HepG2 (cell line): ENCODE measurements around the gene FAM131C. TPM values are rescaled to one million over a fixed set of nuclear protein-coding genes. Genes with fewer than 3 reads are reported as not detected.

Source experiments
- ARNTL ChIP-seq: sonication (generic); formaldehyde crosslinking; IDR thresholded peaks from 2 replicates; pipeline ENCODE4 v1.4.0; 2020; ENCODE audit warnings: mild to moderate bottlenecking, missing genetic modification reagents
- FOXK1 ChIP-seq: sonication (generic); formaldehyde crosslinking; IDR thresholded peaks from 2 replicates; pipeline ENCODE4 v1.4.0; 2020; ENCODE audit warnings: low read depth, missing genetic modification reagents, borderline replicate concordance
- GLMP ChIP-seq: sonication (generic); formaldehyde crosslinking; IDR thresholded peaks from 2 replicates; pipeline ENCODE4 v1.9.0; 2021; ENCODE audit warnings: missing genetic modification reagents, mild to moderate bottlenecking, borderline replicate concordance
- GTF2F1 ChIP-seq: fragments of 150-350 bp; IDR thresholded peaks from 2 replicates; pipeline ENCODE4 v1.6.1; 2014; ENCODE audit warnings: low read length
- HIC2 ChIP-seq: sonication (generic); formaldehyde crosslinking; IDR thresholded peaks from 2 replicates; pipeline ENCODE4 v1.9.0; 2022; ENCODE audit warnings: low read depth, missing genetic modification reagents
- HINFP ChIP-seq: sonication (generic); formaldehyde crosslinking; IDR thresholded peaks from 2 replicates; pipeline ENCODE4 v1.4.0; 2020; ENCODE audit warnings: low read depth, mild to moderate bottlenecking, missing genetic modification reagents
- IRX3 ChIP-seq: sonication (generic); formaldehyde crosslinking; IDR thresholded peaks from 2 replicates; pipeline ENCODE4 v1.8.1; 2023; ENCODE audit warnings: mild to moderate bottlenecking, low read depth, missing genetic modification reagents, borderline replicate concordance
- MTA1 ChIP-seq: sonication (generic); formaldehyde crosslinking; IDR thresholded peaks from 2 replicates; pipeline ENCODE4 v1.4.0; 2020; ENCODE audit warnings: missing genetic modification reagents, mild to moderate bottlenecking, borderline replicate concordance
- RAD21 ChIP-seq: fragments of 450-650 bp; formaldehyde crosslinking; IDR thresholded peaks from 2 replicates; pipeline ENCODE4 v1.5.0; 2020; ENCODE audit warnings: mild to moderate bottlenecking
- STAG1 ChIP-seq: sonication (generic); formaldehyde crosslinking; IDR thresholded peaks from 2 replicates; pipeline ENCODE4 v1.4.0; 2020; ENCODE audit warnings: missing genetic modification reagents
- ZBED4 ChIP-seq: sonication (generic); formaldehyde crosslinking; IDR thresholded peaks from 2 replicates; pipeline ENCODE4 v1.4.0; 2020; ENCODE audit warnings: missing genetic modification reagents, borderline replicate concordance
- ZBTB2 ChIP-seq: sonication (generic); formaldehyde crosslinking; IDR thresholded peaks from 2 replicates; pipeline ENCODE4 v1.8.0; 2022; ENCODE audit warnings: low read depth, missing genetic modification reagents
- ZFP36 ChIP-seq: fragments of 150-350 bp; IDR thresholded peaks from 2 replicates; pipeline ENCODE4 v1.6.1; 2018; ENCODE audit warnings: borderline replicate concordance, low read length, low read depth; ENCODE audit not compliant: partially characterized antibody
- ZFY ChIP-seq: sonication (generic); formaldehyde crosslinking; IDR thresholded peaks from 2 replicates; pipeline ENCODE4 v1.4.0; 2020; ENCODE audit warnings: missing genetic modification reagents
- ZMAT3 ChIP-seq: sonication (generic); formaldehyde crosslinking; conservative IDR thresholded peaks from 2 replicates; pipeline ENCODE4 v1.7.0; 2021; ENCODE audit warnings: missing genetic modification reagents
- ZNF496 ChIP-seq: sonication (generic); formaldehyde crosslinking; IDR thresholded peaks from 2 replicates; pipeline ENCODE4 v1.8.1; 2023; ENCODE audit warnings: mild to moderate bottlenecking, moderate library complexity, missing genetic modification reagents; ENCODE audit not compliant: insufficient replicate concordance
- ZUFSP ChIP-seq: sonication (generic); formaldehyde crosslinking; IDR thresholded peaks from 2 replicates; pipeline ENCODE4 v1.9.0; 2021; ENCODE audit warnings: missing genetic modification reagents, mild to moderate bottlenecking, borderline replicate concordance
- polyA plus RNA-seq, 8 experiments: library from polyadenylated mRNA; depleted of rRNA in 3 of 8; stranded (reverse) in 7 of 8; unstranded in 1 of 8; fragments of >200 nt; fragmentation: Illumina TruSeq in 4 of 8; extraction: Trizol in 4 of 8; gene quantifications; 2 replicates each; pipeline versions ENCODE4 v1.2.1 to v1.2.3, GENCODE V29; 2011 to 2016; ENCODE audit warnings: low read depth in 4 of 8, missing spikeins in 1 of 8, mixed read lengths in 1 of 8; ENCODE audit not compliant: insufficient read depth in 1 of 8
- total RNA-seq, 5 experiments: library from RNA; depleted of rRNA; stranded (reverse); fragments of >200 nt; fragmentation: Illumina TruSeq; extraction: Trizol; gene quantifications; 2 replicates each; pipeline ENCODE4 v1.2.3, GENCODE V29; 2016; ENCODE audit warnings: low read depth in 1 of 5

FAM131C gene
- total and polyA plus RNA-seq, 2 of the 13 experiments (the other 11 are each of a cell fraction or from before 2014, with no cell fraction given) = 0.07 TPM; not detected in 1

- TF ChIP-seq ZBED4 (CRISPR knock-in tag) (no peak), ARNTL (CRISPR knock-in tag) (no peak), HINFP (no peak), ZBTB2 (CRISPR knock-in tag) (no peak), MTA1 (CRISPR knock-in tag) (0 out of 2 replicates have a peak, but pooled peaks have one; percentile 22), FOXK1 (CRISPR knock-in tag) (no peak), GLMP (CRISPR knock-in tag) (no peak), ZFP36 (no peak), HIC2 (CRISPR knock-in tag) (no peak), IRX3 (no peak), ZNF496 (CRISPR knock-in tag) (no peak), ZUFSP (CRISPR knock-in tag) (no peak), STAG1 (CRISPR knock-in tag) (peak; percentile 20; the same call in 1 of the 2 replicates), RAD21 (CRISPR knock-in tag) (peak; percentile 22; the same call in 1 of the 2 replicates), GTF2F1 (no peak), ZMAT3 (CRISPR knock-in tag) (no peak), ZFY (CRISPR knock-in tag) (no peak)
Observed at GRCh38 chr1:16073490-16074119, at the start of gene FAM131C (continued).
